ENCODE measurements around the gene CCNL2.

Gene CCNL2

GRCh38 chr1:1380860-1381259 is 18.3 kb downstream of the CCNL2 start:
- Histone ChIP-seq H3K27me3 (ENCODE audit: insufficient read depth, poor library complexity, severe bottlenecking) (no peaks in the 10 kb centered on the region), H3K27ac (replicated peaks) (no peak overlapping the region), H3K4me3 (replicated peaks; ENCODE audit: insufficient read depth, low read length) (no peak overlapping the region)
- no peak for TF ChIP-seq CTCF (IDR thresholded peaks at IDR 0.05; ENCODE audit: insufficient read depth, low read length)
- no peak for TF ChIP-seq REST (IDR thresholded peaks at IDR 0.05; ENCODE audit: insufficient replicate concordance, low read depth)
- TF ChIP-seq SPI1 (IDR thresholded peaks at IDR 0.05; ENCODE audit: borderline replicate concordance, low read depth), result no peak
- DNase-seq (ENCODE audit: low read depth in 1 of 2, low spot score in 1 of 2), result no peak

GRCh38 chr1:1377540-1378205 is 21.5 kb downstream of the CCNL2 start:
- Histone ChIP-seq H3K4me3 (replicated peaks; ENCODE audit: insufficient read depth, low read length) (no peak overlapping the region), H3K27me3 (ENCODE audit: insufficient read depth, poor library complexity, severe bottlenecking) (no peaks in the 10 kb centered on the region)
- TF ChIP-seq CTCF (IDR thresholded peaks at IDR 0.05; ENCODE audit: insufficient read depth, low read length) (no peak), SPI1 (IDR thresholded peaks at IDR 0.05; ENCODE audit: borderline replicate concordance, low read depth) (no peak), REST (IDR thresholded peaks at IDR 0.05; ENCODE audit: insufficient replicate concordance, low read depth) (no peak), POLR2AphosphoS5 (IDR thresholded peaks at IDR 0.05; ENCODE audit: low read depth) (no peak), GABPA (IDR thresholded peaks at IDR 0.05; ENCODE audit: low read depth) (no peak)

GRCh38 chr1:1376551-1377226 is 22.4 kb downstream of the CCNL2 start:
- peak overlapping the region; percentile 91 for H3K27ac ChIP-seq (replicated peaks)
- no peaks in the 10 kb centered on the region for H3K27me3 ChIP-seq (ENCODE audit: insufficient read depth, poor library complexity, severe bottlenecking)
- H3K4me3 ChIP-seq (replicated peaks; ENCODE audit: insufficient read depth, low read length), result no peak overlapping the region; the same call in 1 of the 2 replicates
- TF ChIP-seq POLR2AphosphoS5 (IDR thresholded peaks at IDR 0.05; ENCODE audit: low read depth) (no peak), CTCF (IDR thresholded peaks at IDR 0.05; ENCODE audit: insufficient read depth, low read length) (no peak), GABPA (IDR thresholded peaks at IDR 0.05; ENCODE audit: low read depth) (no peak), SPI1 (IDR thresholded peaks at IDR 0.05; ENCODE audit: borderline replicate concordance, low read depth) (no peak), REST (IDR thresholded peaks at IDR 0.05; ENCODE audit: insufficient replicate concordance, low read depth) (no peak)
- DNase-seq (ENCODE audit: low read depth in 1 of 2, low spot score in 1 of 2), result no peak

More at GRCh38 chr1:1377540-1378205, 21.5 kb downstream of the CCNL2 start:
- no peak for DNase-seq (ENCODE audit: low read depth in 1 of 2, low spot score in 1 of 2)
- no peak overlapping the region for H3K27ac ChIP-seq (replicated peaks)

All from HL-60 (cell line).